Loucy (cell line): ENCODE data around the gene ADTRP.

Experiments used
- EZH2phosphoT487 ChIP-seq: fragments of 200-600 bp; IDR thresholded peaks from 2 replicates; pipeline ENCODE4 v1.6.1; 2018; ENCODE audit warnings: antibody characterized with exemption, mild to moderate bottlenecking, moderate library complexity, borderline replicate concordance
- TF ChIP-seq, protein P1 (sequence below): fragments of 200-600 bp; sonication (generic); conservative IDR thresholded peaks from 2 replicates; pipeline ENCODE4 v1.5.1; 2014; ENCODE audit warnings: mild to moderate bottlenecking, antibody characterized with exemption, low read length

GRCh38 chr6:11744753-11745152 lies 33.9 kb downstream of the ADTRP start:
- TF ChIP-seq, protein P1, sequence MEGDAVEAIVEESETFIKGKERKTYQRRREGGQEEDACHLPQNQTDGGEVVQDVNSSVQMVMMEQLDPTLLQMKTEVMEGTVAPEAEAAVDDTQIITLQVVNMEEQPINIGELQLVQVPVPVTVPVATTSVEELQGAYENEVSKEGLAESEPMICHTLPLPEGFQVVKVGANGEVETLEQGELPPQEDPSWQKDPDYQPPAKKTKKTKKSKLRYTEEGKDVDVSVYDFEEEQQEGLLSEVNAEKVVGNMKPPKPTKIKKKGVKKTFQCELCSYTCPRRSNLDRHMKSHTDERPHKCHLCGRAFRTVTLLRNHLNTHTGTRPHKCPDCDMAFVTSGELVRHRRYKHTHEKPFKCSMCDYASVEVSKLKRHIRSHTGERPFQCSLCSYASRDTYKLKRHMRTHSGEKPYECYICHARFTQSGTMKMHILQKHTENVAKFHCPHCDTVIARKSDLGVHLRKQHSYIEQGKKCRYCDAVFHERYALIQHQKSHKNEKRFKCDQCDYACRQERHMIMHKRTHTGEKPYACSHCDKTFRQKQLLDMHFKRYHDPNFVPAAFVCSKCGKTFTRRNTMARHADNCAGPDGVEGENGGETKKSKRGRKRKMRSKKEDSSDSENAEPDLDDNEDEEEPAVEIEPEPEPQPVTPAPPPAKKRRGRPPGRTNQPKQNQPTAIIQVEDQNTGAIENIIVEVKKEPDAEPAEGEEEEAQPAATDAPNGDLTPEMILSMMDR = no peak
- no peak for TF ChIP-seq EZH2phosphoT487
